Measurements from ENCODE around the gene KCNJ12.
"Not testable (repeated sequence)": the region's sequence is repeated elsewhere in the genome, so short reads cannot be mapped to it uniquely, and the experiment has no call there.

The KCNJ12 gene

GRCh38 chr17:21350495-21350894 is 25.7 kb upstream of the KCNJ12 start:
- WGBS (ENCODE audit: insufficient coverage, insufficient read length) = no CpG with 5 or more reads among the region's 19 CpGs
- not testable (repeated sequence) for H3K27me3 ChIP-seq (ENCODE audit: control insufficient read depth, insufficient read depth, low read length); H3K4me1 ChIP-seq (ENCODE audit: control insufficient read depth, insufficient read depth, low read length); H3K27ac ChIP-seq (ENCODE audit: low read length); H3K9me3 ChIP-seq (ENCODE audit: control insufficient read depth, insufficient read depth, low read length); H3K36me3 ChIP-seq (ENCODE audit: control insufficient read depth, insufficient read depth, low read length); DNase-seq (ENCODE audit: low read depth, low spot score); H3K4me3 ChIP-seq (ENCODE audit: low read length)

DNA sequence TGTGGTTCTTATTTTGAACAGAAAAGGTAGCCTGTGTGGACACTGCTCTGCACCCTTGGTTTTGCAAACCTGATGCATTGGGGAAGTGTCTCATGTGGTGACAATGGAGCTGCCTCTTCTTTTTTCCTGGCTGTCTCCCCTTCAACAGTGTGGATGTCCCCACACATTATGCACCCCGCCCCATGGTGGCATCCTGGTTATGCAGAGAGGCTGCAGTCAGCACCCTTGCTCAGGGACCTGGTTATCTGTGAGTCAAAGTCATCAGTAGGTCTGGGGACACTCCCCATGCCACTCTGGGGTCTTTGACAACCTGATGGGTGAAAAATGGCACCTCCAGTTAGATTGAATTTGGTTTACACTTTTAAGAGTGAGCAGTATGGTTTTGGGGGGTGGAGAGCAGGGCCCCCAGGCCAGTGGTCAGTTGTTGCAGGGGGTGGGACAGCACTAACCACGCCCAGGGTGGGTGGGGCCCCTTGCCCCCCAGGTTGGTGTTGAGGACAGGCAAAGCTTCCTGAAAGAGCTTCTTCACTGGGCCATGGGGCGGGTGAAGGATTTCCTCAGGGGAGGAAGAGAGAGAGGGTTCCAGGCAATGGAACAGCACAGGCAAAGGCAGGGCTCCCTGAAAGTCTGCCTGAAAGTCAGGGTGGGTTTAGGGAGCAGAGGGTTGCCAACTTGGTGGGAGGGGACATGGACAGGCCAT is 24.6 kb upstream of the KCNJ12 start:
- H3K4me1 ChIP-seq (ENCODE audit: control insufficient read depth, insufficient read depth, low read length) = no peaks in the 10 kb centered on the region; the same call in 1 of the 2 replicates
- H3K9me3 ChIP-seq (ENCODE audit: control insufficient read depth, insufficient read depth, low read length) = no peaks in the 10 kb centered on the region
- H3K27ac ChIP-seq (ENCODE audit: low read length) = no peak overlapping the region
- WGBS (ENCODE audit: insufficient coverage, insufficient read length) = no CpG with 5 or more reads among the region's 3 CpGs
- no peaks in the 10 kb centered on the region for H3K36me3 ChIP-seq (ENCODE audit: control insufficient read depth, insufficient read depth, low read length)
- H3K27me3 ChIP-seq (ENCODE audit: control insufficient read depth, insufficient read depth, low read length) = no peaks in the 10 kb centered on the region
- no peak for DNase-seq (ENCODE audit: low read depth, low spot score)
- H3K4me3 ChIP-seq (ENCODE audit: low read length) = no peak overlapping the region

DNA sequence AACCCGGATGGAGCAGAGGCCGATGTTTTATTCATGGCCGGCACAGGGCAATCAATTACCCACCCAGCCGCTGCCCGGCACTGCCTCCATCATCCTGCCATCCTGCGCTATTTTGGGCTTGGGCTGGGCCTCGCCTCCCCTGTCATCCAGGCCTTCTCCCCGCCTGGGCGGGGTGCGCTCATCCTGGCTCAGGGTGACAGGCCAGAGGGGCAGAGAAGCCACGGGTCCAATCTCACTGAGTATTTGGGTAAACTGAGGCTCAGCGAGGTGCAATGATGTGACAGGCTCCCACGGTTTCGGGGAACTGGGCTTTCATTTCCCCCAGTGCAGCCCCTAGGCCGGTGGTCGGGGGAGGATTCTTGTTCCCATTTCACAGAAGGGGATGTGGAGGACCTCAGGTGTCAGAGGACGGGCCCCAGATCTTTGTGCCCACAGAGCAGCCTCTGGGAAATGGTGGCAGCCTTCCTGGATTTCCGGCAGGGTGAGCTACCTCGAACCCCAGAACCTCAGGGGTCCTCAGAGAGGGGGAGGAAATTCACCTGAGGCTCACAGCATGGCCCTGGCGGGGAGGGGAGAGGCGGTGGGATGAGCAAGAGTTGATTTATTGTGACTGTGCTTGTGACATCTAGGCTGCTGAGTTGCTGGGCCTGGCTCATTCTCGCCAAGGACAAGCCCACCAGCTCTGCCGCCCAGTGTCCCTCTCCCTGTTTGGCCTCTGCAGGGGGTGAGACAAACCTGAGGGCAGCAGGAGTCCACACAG is 23.8 kb upstream of the KCNJ12 start:
- Histone ChIP-seq H3K27ac (ENCODE audit: low read length) (no peak overlapping the region), H3K4me3 (ENCODE audit: low read length) (no peak overlapping the region), H3K36me3 (ENCODE audit: control insufficient read depth, insufficient read depth, low read length) (no peaks in the 10 kb centered on the region), H3K27me3 (ENCODE audit: control insufficient read depth, insufficient read depth, low read length) (no peaks in the 10 kb centered on the region), H3K9me3 (ENCODE audit: control insufficient read depth, insufficient read depth, low read length) (no peaks in the 10 kb centered on the region), H3K4me1 (ENCODE audit: control insufficient read depth, insufficient read depth, low read length) (no peaks in the 10 kb centered on the region; the same call in 1 of the 2 replicates)
- no CpG with 5 or more reads among the region's 23 CpGs for WGBS (ENCODE audit: insufficient coverage, insufficient read length)
- DNase-seq (ENCODE audit: low read depth, low spot score) = no peak

GRCh38 chr17:21352981-21353265 is 23.2 kb upstream of the KCNJ12 start:
- Histone ChIP-seq H3K36me3 (ENCODE audit: control insufficient read depth, insufficient read depth, low read length) (no peaks in the 10 kb centered on the region), H3K4me3 (ENCODE audit: low read length) (no peak overlapping the region), H3K4me1 (ENCODE audit: control insufficient read depth, insufficient read depth, low read length) (no peaks in the 10 kb centered on the region; the same call in 1 of the 2 replicates), H3K27ac (ENCODE audit: low read length) (no peak overlapping the region), H3K27me3 (ENCODE audit: control insufficient read depth, insufficient read depth, low read length) (no peaks in the 10 kb centered on the region), H3K9me3 (ENCODE audit: control insufficient read depth, insufficient read depth, low read length) (no peaks in the 10 kb centered on the region)
- DNase-seq (ENCODE audit: low read depth, low spot score) = no peak
- WGBS (ENCODE audit: insufficient coverage, insufficient read length) = no CpG with 5 or more reads among the region's 8 CpGs

DNA sequence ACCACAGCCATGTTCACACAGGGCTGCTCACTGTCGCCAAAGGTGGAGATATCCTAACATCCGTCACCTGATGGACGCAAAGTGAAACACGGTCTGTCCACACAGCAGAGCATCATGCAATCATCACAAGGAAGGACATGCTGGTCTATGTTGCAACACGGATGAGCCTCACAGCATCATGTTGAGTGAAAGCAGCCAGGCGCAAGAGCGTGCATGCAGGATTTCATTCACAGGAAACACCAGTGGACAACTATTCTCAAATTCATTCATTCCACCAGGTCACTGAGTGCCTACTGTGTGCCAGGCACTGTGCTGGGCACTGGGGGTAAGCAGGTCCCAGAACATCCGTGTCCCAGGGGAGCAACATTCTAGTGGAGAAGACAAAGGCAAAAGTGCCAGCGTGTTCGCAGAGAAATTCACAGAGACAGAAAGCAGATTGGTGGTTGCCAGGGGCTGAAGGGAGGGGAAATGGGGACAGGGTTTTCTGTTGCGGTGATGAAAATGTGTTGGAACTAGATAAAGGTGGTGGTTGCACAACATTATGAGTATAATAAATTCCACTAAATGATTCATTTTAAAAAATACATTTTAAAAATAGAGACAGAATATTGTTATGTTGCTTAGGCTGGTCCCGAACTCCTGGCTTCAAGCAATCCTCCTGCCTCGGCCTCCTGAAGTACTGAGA is 22.7 kb upstream of the KCNJ12 start:
- no CpG with 5 or more reads among the region's 13 CpGs for WGBS (ENCODE audit: insufficient coverage, insufficient read length)
- Histone ChIP-seq H3K36me3 (ENCODE audit: control insufficient read depth, insufficient read depth, low read length) (no peaks in the 10 kb centered on the region), H3K27me3 (ENCODE audit: control insufficient read depth, insufficient read depth, low read length) (no peaks in the 10 kb centered on the region), H3K27ac (ENCODE audit: low read length) (no peak overlapping the region), H3K4me3 (ENCODE audit: low read length) (no peak overlapping the region), H3K9me3 (ENCODE audit: control insufficient read depth, insufficient read depth, low read length) (no peaks in the 10 kb centered on the region), H3K4me1 (ENCODE audit: control insufficient read depth, insufficient read depth, low read length) (no peaks in the 10 kb centered on the region; the same call in 1 of the 2 replicates)
- DNase-seq (ENCODE audit: low read depth, low spot score) = no peak

DNA sequence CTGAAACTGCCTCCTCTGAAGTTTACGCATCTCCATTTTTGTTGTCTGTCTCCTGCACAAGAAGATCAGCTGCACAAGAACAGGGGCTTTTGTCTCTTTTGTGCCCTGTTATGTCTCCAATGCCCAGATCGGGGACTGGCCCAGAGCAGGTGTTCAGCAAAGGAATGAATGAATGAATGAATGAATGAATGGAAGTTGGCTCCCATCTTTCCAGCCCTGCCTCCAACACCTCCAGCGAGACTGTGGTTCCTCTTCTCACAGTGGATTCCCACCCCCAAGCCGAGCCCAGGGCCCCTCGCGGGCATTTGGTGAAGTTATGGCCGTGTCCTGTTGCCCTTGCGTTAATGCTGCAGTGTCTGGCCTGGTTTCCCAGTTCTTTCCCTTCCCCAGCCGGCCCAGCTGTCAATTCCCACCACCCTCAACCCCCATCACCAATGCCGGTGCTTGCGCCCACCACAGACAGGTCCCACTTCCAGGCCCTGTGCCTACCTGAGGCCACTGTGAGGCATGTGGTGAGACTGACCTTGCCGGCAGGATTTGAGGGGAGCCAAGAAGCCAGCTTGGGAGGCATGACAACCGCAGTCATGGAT is 21.3 kb upstream of the KCNJ12 start:
- Histone ChIP-seq H3K36me3 (ENCODE audit: control insufficient read depth, insufficient read depth, low read length) (no peaks in the 10 kb centered on the region), H3K27me3 (ENCODE audit: control insufficient read depth, insufficient read depth, low read length) (no peaks in the 10 kb centered on the region), H3K9me3 (ENCODE audit: control insufficient read depth, insufficient read depth, low read length) (no peaks in the 10 kb centered on the region), H3K4me3 (ENCODE audit: low read length) (no peak overlapping the region), H3K27ac (ENCODE audit: low read length) (no peak overlapping the region), H3K4me1 (ENCODE audit: control insufficient read depth, insufficient read depth, low read length) (peaks cover 2% of the 10 kb centered on the region)
- no peak for DNase-seq (ENCODE audit: low read depth, low spot score)
- WGBS (ENCODE audit: insufficient coverage, insufficient read length) = no CpG with 5 or more reads among the region's 13 CpGs

- Histone ChIP-seq H3K4me3 (ENCODE audit: low read length) (no peak overlapping the region), H3K27ac (ENCODE audit: low read length) (no peak overlapping the region), H3K4me1 (ENCODE audit: control insufficient read depth, insufficient read depth, low read length) (peaks cover 4% of the 10 kb centered on the region), H3K27me3 (ENCODE audit: control insufficient read depth, insufficient read depth, low read length) (no peaks in the 10 kb centered on the region), H3K36me3 (ENCODE audit: control insufficient read depth, insufficient read depth, low read length) (no peaks in the 10 kb centered on the region), H3K9me3 (ENCODE audit: control insufficient read depth, insufficient read depth, low read length) (no peaks in the 10 kb centered on the region)
- DNase-seq (ENCODE audit: low read depth, low spot score) = no peak
- no CpG with 5 or more reads among the region's 12 CpGs for WGBS (ENCODE audit: insufficient coverage, insufficient read length)
Observed at GRCh38 chr17:21355586-21355985, 20.6 kb upstream of the KCNJ12 start.

DNA sequence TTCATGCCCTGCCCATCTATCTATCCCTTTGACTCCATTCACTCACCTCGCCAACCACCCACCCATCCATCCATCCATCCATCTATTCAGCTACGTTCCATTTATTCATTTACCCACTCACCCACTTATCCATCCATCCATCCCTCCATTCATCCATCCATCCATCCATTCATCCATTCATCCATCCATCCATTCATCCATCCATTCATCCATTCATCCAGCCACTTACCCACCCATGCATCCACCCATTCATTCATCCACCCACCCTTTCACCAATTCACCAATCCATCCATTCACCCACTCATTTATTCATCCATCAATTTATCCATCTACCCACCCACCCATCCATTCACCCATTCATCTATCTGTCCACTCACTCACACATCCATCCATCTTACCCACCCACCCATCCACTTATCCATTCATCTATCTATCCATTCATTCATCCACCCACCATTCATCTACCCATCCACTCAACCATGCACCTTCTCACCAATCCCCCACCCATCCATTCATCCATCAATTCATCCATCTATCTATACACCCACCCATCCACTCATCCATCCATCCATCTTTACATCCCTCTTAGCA is 19.5 kb upstream of the KCNJ12 start:
- H3K27me3 ChIP-seq (ENCODE audit: control insufficient read depth, insufficient read depth, low read length) = no peaks in the 10 kb centered on the region
- 100% methylated on average over 2 of the region's 2 CpGs for WGBS (ENCODE audit: insufficient coverage, insufficient read length)

GRCh38 chr17:21357281-21357680 is 18.9 kb upstream of the KCNJ12 start:
- WGBS (ENCODE audit: insufficient coverage, insufficient read length) = no CpG with 5 or more reads among the region's 5 CpGs

More for the DNA sequence above, 19.5 kb upstream of the KCNJ12 start:
- Histone ChIP-seq H3K4me3 (ENCODE audit: low read length) (no peak overlapping the region), H3K9me3 (ENCODE audit: control insufficient read depth, insufficient read depth, low read length) (no peaks in the 10 kb centered on the region), H3K4me1 (ENCODE audit: control insufficient read depth, insufficient read depth, low read length) (peaks cover 4% of the 10 kb centered on the region), H3K36me3 (ENCODE audit: control insufficient read depth, insufficient read depth, low read length) (no peaks in the 10 kb centered on the region), H3K27ac (ENCODE audit: low read length) (no peak overlapping the region)
- DNase-seq (ENCODE audit: low read depth, low spot score) = no peak

More at GRCh38 chr17:21357281-21357680, 18.9 kb upstream of the KCNJ12 start:
- peaks cover 4% of the 10 kb centered on the region for H3K4me1 ChIP-seq (ENCODE audit: control insufficient read depth, insufficient read depth, low read length)
- H3K27me3 ChIP-seq (ENCODE audit: control insufficient read depth, insufficient read depth, low read length) = no peaks in the 10 kb centered on the region
- H3K36me3 ChIP-seq (ENCODE audit: control insufficient read depth, insufficient read depth, low read length) = no peaks in the 10 kb centered on the region
- DNase-seq (ENCODE audit: low read depth, low spot score) = no peak
- H3K4me3 ChIP-seq (ENCODE audit: low read length) = no peak overlapping the region
- no peaks in the 10 kb centered on the region for H3K9me3 ChIP-seq (ENCODE audit: control insufficient read depth, insufficient read depth, low read length)
- no peak overlapping the region for H3K27ac ChIP-seq (ENCODE audit: low read length)
